Upper lobe of right lung (tissue), 1 donor: ENCODE measurements around the gene COL1A1. TPM values are rescaled to one million over a fixed set of nuclear protein-coding genes. Genes with fewer than 3 reads are reported as not detected.

Experiments
- ATAC-seq: fragments of 200-7000 bp; cut with Tn5 transposase; one replicate; pipeline ENCODE4 v1.9.1; 2020; ENCODE audit warnings: mild to moderate bottlenecking, moderate library complexity
- DNase-seq: peaks from one replicate; pipeline ENCODE4 v3.0.0-alpha.2; 2020
- H3K27ac ChIP-seq: fragments of 200-600 bp; one replicate; pipeline ENCODE4 v1.8.0; 2022
- H3K27me3 ChIP-seq: fragments of 200-600 bp; one replicate; pipeline ENCODE4 v1.8.0; 2022; ENCODE audit warnings: mild to moderate bottlenecking
- H3K36me3 ChIP-seq: fragments of 200-600 bp; one replicate; pipeline ENCODE4 v1.8.0; 2022
- H3K4me1 ChIP-seq: fragments of 200-600 bp; one replicate; pipeline ENCODE4 v1.8.0; 2022
- H3K4me3 ChIP-seq: fragments of 200-600 bp; one replicate; pipeline ENCODE4 v1.8.0; 2022; ENCODE audit warnings: mild to moderate bottlenecking
- H3K9me3 ChIP-seq: fragments of 200-600 bp; one replicate; pipeline ENCODE4 v1.8.0; 2022
- CTCF ChIP-seq: fragments of 200-600 bp; IDR thresholded peaks from one replicate; pipeline ENCODE4 v1.8.0; 2022; ENCODE audit warnings: antibody characterized with exemption
- intact Hi-C: fragments of 100-400 bp; cut with DNase I; formaldehyde crosslinking; loops from one replicate; pipeline ENCODE4 v1.11.0; 2022
- total RNA-seq: library from RNA; stranded (reverse); fragmentation: NEBNext Ultra II Directional; extraction: Animal tissue kit (Norgen Biotek cat#: 25700); gene quantifications from one replicate; pipeline ENCODE4 v1.2.1, GENCODE V29; 2021
- donor health status: DM: no; HTN: yes; CAD: no; lungs with severe emphysema.

COL1A1 gene
- total RNA-seq, 1 donor from 2014 or later = 154 TPM

- DNase-seq (no peak), ATAC-seq (peak; percentile 83)
- TF ChIP-seq CTCF = peak; percentile 46
- H3K27me3 ChIP-seq = no peaks in the 10 kb centered on the region
- no peaks in the 10 kb centered on the region for H3K36me3 ChIP-seq
- no peak overlapping the region for H3K27ac ChIP-seq
- H3K9me3 ChIP-seq = no peaks in the 10 kb centered on the region
- intact Hi-C loops = loop anchor here (10.0 kb wide), 1 partner anchor 54 kb away; no protein-coding TSS in a partner anchor
- H3K4me1 ChIP-seq = no peaks in the 10 kb centered on the region
- H3K4me3 ChIP-seq = no peak overlapping the region
Observed at GRCh38 chr17:50169121-50169764, 32.2 kb downstream of the COL1A1 start.

GRCh38 chr17:50168319-50168718, 33.1 kb downstream of the COL1A1 start:
- intact Hi-C loops = loop anchor here (10.0 kb wide), 1 partner anchor 54 kb away; no protein-coding TSS in a partner anchor
- H3K27ac ChIP-seq = no peak overlapping the region
- no peaks in the 10 kb centered on the region for H3K36me3 ChIP-seq
- TF ChIP-seq CTCF = no peak
- DNase-seq = no peak
- no peaks in the 10 kb centered on the region for H3K9me3 ChIP-seq
- no peak for ATAC-seq
- no peak overlapping the region for H3K4me3 ChIP-seq
- H3K27me3 ChIP-seq = no peaks in the 10 kb centered on the region
- H3K4me1 ChIP-seq = no peaks in the 10 kb centered on the region

- no peak overlapping the region for H3K27ac ChIP-seq
- H3K27me3 ChIP-seq = no peaks in the 10 kb centered on the region
- no peak for ATAC-seq
- TF ChIP-seq CTCF = no peak
- no peaks in the 10 kb centered on the region for H3K36me3 ChIP-seq
- no peaks in the 10 kb centered on the region for H3K4me1 ChIP-seq
- DNase-seq = no peak
- H3K4me3 ChIP-seq = no peak overlapping the region
- no peaks in the 10 kb centered on the region for H3K9me3 ChIP-seq
- intact Hi-C loops = loop anchor here (10.0 kb wide), 1 partner anchor 53 kb away; no protein-coding TSS in a partner anchor
Observed at GRCh38 chr17:50167371-50167770, 34.1 kb downstream of the COL1A1 start.

- DNase-seq = no peak
- Histone ChIP-seq H3K27ac (peak overlapping the region; percentile 49), H3K27me3 (no peaks in the 10 kb centered on the region), H3K36me3 (no peaks in the 10 kb centered on the region), H3K9me3 (no peaks in the 10 kb centered on the region), H3K4me3 (peak overlapping the region; percentile 16), H3K4me1 (peaks cover 5% of the 10 kb centered on the region)
- no peak for ATAC-seq
- intact Hi-C loops = loop anchor here (10.0 kb wide), 1 partner anchor 52 kb away; no protein-coding TSS in a partner anchor
- no peak for TF ChIP-seq CTCF
Observed at GRCh38 chr17:50166518-50167181, 34.8 kb downstream of the COL1A1 start.

GRCh38 chr17:50165867-50166517, 35.4 kb downstream of the COL1A1 start, which contains the start of gene SGCA:
TSS of gene SGCA (plus strand) at chr17:50166005. CDS start at chr17:50166041, 36 bp downstream.
- TF ChIP-seq CTCF = no peak
- Histone ChIP-seq H3K27me3 (no peaks in the 10 kb centered on the region), H3K9me3 (no peaks in the 10 kb centered on the region), H3K27ac (peak within 1 kb of the TSS; percentile 49), H3K36me3 (no peaks in the 10 kb centered on the region), H3K4me1 (peaks cover 7% of the 10 kb centered on the region), H3K4me3 (peak within 1 kb of the TSS; percentile 16)
- intact Hi-C loops = loop anchor here (10.0 kb wide), 1 partner anchor 51 kb away; no protein-coding TSS in a partner anchor
- ATAC-seq (no peak), DNase-seq (no peak)
